Nucleus accumbens (tissue), 56 donors: ENCODE data around the gene MAGI1.

Source experiments
- DNase-seq, 56 donors: peaks; one replicate each; lab custom pipeline; 2025; lab: John Stamatoyannopoulos, UW

Gene MAGI1

DNA sequence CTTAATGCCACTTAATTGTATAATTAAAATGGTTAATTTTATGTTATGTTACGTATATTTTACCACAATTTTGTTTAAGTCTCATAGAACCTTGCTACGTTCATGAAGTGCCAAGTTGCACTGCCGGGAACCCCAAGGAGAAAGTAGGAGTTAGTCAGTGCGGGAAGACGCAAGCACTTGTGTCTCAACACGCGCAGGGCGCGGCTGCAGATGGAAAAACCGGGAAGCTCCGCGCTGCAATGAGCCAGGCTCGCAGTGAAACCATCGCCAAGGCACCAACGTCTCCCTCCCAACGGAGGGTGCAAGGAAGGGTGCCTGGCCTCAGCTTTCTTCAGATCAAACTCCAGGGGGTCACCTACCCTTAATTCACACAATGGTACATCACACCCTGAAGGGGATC, 21.6 kb downstream of the MAGI1 start:
- DNase-seq = no peak

GRCh38 chr3:66015841-66016240, 22.9 kb downstream of the MAGI1 start:
- DNase-seq = no peak

- no peak for DNase-seq
These were observed 24.1 kb downstream of the MAGI1 start for GRCh38 chr3:66014651-66015050.

DNA sequence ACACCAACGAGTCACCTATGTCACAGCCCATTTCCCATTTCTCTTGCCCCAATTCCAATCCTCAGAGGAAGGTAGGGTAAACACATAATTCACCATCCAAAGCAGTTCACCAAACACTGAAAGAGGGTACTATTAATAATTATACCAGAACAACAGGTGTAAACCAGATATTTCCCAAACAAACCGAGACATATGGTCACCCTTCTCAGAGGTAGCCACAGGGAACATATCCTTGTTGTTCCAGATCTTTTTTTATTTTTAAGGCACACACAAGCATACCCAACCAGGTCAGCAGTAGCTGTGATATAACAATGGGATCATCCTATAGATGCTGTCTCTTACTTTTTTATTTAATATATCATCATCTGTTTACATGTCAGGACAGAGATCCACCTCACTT, 24.7 kb downstream of the MAGI1 start:
- DNase-seq = no peak

- no peak for DNase-seq
These were observed 26.0 kb downstream of the MAGI1 start for GRCh38 chr3:66012711-66013110.

DNA sequence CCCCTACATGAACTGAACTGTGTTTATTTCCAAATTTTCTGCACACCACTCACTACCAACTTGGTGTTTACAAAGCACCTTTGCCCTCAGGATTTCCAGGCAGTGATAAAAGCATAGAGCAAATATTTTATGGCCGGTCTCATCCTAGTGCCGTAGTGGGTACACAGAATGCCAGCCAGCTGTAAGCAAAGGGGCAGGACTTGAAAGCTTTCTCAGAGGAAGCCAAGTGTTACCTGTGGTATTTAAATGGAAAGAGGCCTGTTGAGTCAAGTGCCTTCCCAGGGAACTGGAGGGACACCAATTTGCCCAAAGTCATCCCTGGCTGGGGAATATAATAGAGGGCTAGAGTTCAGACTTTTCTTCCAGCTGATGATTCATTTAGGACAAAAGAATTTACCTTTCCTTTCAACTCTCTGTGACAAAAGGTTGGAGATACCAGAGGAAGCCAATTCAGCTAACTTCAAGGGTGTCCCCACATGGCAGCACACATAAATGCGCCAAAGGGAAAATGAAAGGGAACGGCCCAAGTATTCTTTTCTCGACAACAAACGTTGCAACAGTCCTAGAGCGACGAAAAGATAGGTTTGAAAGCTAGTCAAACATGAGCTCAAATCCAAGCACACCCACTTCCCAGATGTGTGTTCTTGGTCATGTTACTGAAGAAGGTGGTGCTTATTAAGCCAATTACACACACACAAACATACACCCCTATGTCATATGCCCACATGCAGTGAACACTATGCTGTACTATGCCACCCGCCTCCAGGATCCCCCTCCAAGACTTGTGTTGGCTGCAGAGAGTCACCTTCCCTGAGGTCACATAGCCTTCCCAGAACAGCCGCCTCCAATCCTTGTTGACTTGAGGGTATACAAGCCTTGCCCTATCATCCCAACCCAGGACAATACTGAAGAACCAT, 27.7 kb downstream of the MAGI1 start:
- DNase-seq = no peak

DNA sequence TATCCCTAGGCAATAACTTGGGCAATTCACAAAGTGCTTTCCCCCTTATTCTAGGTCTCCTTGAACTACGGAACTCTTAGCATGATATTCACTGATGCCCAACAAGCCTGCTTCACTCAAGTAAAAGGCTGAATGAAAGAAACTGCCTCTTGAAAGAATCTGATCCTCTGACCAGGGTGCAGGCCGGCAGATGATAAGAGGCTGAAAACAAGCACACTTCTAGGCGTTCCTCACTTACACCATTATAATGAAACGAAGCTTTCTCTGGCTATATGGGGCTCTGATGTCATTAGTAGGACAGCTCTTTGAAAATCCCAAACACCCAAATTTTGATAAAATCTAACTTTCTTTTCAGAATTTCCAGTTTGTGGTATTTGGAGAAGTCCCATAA, 28.4 kb downstream of the MAGI1 start:
- no peak for DNase-seq

GRCh38 chr3:66004244-66004643, 34.5 kb downstream of the MAGI1 start:
- no peak for DNase-seq

GRCh38 chr3:66001626-66002025, 37.1 kb downstream of the MAGI1 start:
- DNase-seq = no peak

GRCh38 chr3:66000506-66000905, 38.2 kb downstream of the MAGI1 start:
- no peak for DNase-seq

- no peak for DNase-seq
These were observed 39.1 kb downstream of the MAGI1 start for GRCh38 chr3:65999606-66000005.

- peak in 2 of 56 donors; percentile 6 to 9 for DNase-seq
These were observed 42.1 kb downstream of the MAGI1 start for GRCh38 chr3:65996589-65996988.

- DNase-seq = peak in 1 of 56 donors; percentile 5
These were observed 43.2 kb downstream of the MAGI1 start for GRCh38 chr3:65995515-65995914.

DNA sequence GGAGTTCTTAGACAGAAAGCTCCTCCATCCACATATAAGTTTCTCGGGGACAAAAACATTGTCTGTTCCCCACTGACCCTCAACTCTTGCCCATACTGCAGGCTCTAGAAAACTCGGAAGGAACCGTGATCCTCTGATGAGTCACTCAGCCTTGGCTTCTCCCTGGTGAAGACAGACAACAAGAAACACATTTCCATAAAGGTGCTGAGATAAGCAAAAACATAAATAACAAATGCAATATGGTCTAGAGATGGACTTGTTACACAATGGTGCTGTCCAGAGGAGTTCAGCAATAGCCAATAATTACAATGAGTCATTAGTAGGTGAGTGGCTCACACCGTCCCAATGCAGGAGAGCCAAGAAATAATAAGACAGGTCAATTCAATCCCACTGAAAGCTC, 43.7 kb downstream of the MAGI1 start:
- no peak for DNase-seq

GRCh38 chr3:65993134-65993900, 45.4 kb downstream of the MAGI1 start:
- no peak for DNase-seq

- no peak for DNase-seq
These were observed 46.6 kb downstream of the MAGI1 start for GRCh38 chr3:65992106-65992505.

DNA sequence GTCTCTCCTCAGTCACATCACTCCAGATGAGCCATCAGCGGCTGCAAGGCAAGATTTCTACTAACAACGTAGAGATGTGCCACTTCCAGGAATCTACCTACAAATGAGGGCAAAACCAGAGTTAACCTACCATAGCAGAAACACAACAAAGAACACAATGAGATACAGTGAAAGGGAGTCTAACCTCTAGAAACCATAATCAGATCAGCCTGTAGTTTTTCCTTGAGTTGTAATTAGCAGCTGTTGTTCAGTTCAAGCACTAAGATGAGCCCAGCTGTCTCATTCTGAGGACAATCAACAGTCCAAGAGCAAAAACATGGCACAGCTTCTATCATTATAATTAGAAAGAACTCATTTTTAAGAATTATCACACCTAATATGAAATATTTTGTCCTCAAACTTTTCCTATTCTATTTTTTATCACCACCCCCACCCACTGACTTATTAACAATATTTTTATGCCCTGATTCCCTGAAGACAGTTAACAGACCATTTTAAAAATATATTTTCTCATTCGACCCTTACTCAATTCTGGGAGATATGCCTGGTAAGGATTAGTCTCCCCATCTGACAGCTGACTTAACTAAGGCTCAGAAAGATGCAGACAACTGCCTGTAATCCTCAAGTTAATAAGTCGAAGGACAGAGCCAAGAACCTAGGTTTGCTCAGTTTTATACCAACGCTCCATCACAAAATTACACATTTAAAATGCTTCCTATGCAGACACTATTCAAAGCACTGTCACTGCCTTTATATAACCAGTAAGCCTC, 50.1 kb downstream of the MAGI1 start:
- no peak for DNase-seq

GRCh38 chr3:65986285-65986684, 52.4 kb downstream of the MAGI1 start:
- no peak for DNase-seq

DNA sequence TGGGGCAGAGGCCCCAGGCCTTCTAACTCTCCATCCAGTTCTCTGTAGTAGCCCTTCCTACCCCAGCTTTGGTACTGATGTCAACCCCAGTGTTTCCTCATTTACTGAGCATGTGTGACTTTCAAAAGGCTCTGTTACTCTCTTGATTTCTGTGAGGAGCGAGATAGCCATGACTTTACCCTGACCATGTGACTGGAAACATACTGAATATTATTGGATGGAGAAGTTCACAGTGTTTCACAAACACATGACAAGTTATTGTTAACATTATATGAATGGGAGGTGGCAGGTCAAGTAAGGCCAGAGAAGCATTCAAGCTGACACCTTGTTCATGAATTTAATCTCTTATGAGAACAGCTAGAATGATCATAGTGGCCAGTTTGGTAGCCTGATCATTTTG, 53.7 kb downstream of the MAGI1 start:
- no peak for DNase-seq

DNA sequence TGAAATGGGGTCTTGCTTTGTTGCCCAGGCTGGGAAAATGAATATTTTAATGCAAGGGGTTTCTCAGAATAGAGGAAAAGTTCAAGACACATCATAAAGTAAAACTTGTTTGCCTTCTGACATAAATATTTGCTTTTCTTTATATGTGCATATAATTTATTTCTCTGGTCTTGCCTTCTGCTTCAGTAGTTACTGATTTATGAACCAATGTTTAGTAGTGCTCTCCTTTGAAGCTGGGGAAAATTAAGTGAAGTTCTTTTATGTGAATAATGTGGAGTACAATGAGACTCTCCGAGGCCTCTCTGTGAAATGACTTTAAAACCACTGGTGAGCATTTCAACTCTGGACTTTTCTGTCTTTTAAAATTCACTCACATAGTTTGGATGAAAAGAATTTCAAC, 55.6 kb downstream of the MAGI1 start:
- DNase-seq = no peak

DNA sequence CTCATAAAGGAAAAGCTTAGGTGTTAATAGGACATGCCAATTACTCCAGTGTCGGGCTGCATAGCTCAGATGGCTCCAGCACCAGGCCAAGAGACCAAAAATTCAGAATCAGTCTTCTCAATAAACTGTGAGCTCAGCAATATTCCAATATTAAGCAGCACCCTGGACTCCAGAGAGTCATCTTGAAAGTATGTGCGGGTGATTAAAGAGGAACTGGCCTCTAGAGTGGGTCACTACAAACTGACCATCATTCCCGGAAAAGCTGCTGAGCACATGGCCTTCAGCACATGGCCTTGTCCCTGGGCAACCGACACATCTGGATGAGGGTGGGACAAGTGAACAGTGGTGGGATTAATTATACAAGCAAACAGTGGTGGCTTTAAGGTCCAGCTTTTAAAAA, 59.0 kb downstream of the MAGI1 start:
- DNase-seq = peak in 1 of 56 donors; percentile 2
